NCI-H2029 treated with DMSO at 0.1 percent for 48 hours (cell line): ENCODE data around the gene DNAH11.

ENCODE experiments used
- DNase-seq: peaks from one replicate; lab custom pipeline; 2025; lab: John Stamatoyannopoulos, UW

Gene DNAH11

GRCh38 chr7:21934808-21935207 is 392.0 kb downstream of the DNAH11 start:
- DNase-seq: no peak

GRCh38 chr7:21938463-21938862 is 395.6 kb downstream of the DNAH11 start:
- DNase-seq: no peak

DNA sequence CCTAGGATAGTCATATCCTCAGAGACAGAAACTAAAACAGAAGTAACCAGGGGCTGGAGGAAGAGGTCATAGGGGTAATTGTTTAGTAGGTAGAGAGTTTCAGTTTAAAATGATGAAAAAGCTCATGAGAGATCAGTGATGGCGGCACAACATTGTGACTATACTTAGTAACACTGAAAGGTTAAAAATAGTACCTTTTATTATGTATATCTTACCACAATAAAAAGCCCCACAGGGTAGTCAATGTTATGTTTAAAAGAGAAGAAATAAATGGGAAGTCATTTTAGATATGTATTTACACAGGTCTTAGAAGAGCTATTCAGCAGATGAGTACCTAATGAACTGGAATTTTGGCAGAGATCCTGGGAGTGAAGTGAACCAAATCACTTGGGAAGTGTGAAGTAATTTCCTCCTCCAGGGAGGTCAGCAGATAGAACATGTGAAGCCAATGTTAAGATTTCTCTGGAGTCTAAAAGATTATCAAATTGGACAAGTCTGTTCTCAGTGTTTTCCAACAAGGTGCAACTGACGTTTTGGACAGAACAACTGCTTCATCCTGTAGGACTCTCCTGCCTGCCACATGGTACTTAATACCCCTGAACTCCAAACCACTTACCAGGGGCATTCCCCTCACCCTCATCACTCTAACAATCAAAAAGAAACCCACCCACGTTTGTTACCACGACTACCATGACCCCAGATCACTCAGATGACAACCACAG is 396.5 kb downstream of the DNAH11 start:
- DNase-seq: peak; percentile 89

DNA sequence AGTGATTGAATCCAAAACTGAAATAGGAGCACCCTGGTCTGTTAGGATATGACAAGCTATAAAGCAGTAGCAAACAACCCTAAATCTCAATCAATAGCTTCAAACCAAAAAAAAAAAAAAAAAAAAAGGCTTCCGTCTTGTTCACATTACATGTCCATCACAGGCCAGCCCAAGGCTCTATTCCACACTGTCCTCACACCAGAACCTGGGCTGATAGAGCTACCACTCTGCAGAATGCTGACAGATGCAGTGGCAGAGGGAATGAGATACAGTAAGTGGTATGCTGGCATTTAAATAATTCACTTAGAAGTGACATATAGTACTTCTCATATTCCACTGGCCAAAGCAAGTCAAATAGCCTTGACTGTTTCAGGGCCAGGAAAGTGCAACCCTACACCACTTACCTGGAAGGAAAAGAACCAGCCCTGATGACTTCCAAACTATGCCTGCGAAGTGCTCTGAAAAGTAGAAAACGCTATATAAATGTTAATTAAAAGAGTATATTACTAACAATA is 397.1 kb downstream of the DNAH11 start:
- DNase-seq: no peak

- DNase-seq: no peak
These were observed 398.8 kb downstream of the DNAH11 start for GRCh38 chr7:21941611-21942141.

DNA sequence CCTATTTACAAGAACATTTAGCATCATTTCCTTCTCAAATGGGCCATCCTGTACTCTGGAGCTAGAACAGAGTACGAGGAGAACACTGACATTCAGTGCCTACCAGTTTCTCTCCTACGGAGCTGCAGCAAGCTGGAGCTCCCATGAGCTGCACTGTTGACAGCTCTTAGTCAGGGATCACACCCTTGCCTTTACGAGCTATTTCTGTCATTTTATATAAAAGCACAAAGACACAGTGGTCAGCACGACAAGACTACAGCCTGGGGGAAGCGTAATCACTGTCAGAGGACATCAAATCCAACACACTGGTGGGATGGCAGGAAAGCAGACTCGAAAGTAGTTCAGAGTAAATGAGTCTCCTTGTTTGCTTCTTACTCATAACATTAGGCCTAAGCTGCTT is 400.1 kb downstream of the DNAH11 start:
- DNase-seq: no peak

DNA sequence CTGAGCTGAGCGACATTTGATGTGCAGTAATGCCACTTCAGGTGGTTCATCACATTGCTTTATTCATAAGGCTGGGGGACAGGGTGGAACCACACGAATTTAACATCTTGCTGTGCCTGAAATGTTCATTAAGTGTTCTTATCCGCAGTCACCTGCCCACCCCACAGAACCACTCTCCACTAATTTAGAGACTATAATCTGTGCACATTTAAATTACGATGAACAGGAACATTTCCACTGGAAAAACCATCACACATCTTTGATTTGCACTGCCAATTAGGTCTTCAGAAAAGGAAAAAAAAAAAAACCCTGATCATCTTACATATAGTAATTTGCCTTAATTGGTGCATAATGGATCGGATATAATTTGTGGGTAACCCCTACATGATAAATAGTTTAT is 400.6 kb downstream of the DNAH11 start:
- DNase-seq: no peak

DNA sequence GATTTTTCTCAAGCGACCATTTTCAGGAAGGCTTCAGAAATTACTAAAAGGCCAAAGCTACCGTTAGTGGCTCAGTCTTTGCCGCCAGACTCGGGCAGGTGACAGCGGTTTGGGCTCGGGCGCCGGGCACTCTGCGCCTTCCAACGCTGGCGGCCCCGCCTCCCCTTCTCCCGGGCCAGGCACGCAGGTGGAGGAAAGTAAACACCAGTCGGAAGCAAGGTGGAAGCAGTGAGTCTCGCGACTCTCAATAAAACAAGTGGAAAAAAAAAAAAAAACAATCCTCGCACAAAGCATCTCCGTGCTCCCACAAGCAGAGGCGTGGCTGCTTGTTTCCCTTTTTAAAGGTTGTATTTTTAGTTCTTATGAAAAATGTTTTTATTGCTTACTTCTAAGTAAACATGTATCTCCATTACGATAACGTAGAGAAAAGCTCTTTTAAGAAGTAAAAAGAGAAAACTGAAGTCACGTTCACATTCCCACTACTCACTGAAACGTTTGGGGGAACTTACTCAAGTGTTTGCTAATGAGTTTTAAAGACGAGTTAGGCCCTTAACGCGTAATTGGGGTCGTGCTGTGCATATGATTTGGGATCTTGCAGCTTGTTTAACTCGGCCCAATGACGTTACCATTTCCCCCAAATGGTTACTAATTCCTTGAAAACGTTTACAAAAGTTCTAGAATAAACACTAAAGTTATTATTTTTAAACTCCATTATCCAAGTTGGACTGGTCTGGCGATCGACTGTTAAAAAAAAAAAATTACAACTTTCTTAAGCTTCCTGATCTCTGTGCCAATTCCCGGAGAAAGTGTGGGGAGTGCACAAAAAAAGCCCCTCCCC is 402.0 kb downstream of the DNAH11 start:
- DNase-seq: peak; percentile 42

GRCh38 chr7:21945454-21946221 is 402.8 kb downstream of the DNAH11 start, which contains the start of gene CDCA7L:
Gene CDCA7L (minus strand): TSS chr7:21945899. CDS start chr7:21945804, 95 bp downstream.
- peak; percentile 28 for DNase-seq

DNA sequence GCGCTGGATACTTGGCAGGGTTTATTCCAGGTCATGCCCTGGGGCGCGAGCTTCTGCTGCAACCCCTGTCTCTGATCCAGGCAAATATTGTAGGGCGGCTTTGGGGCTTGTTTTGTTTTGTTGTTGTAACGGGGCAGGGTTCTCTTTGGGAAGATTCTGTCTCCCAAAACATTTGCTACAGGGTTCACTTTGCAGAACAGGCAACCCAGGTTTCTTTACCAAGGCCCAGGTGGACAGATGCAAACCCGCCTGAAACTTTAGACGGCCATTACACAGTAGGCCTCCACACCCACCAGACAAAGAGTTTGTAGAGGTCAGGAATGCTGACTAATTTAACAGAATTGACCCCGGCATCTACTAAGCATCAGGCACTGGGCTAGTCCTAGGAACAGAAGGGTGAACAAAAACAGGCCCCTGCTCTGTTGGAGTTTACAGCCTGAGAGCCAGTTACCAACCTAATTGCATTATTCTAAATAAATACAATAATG is 403.4 kb downstream of the DNAH11 start:
- DNase-seq: no peak

DNA sequence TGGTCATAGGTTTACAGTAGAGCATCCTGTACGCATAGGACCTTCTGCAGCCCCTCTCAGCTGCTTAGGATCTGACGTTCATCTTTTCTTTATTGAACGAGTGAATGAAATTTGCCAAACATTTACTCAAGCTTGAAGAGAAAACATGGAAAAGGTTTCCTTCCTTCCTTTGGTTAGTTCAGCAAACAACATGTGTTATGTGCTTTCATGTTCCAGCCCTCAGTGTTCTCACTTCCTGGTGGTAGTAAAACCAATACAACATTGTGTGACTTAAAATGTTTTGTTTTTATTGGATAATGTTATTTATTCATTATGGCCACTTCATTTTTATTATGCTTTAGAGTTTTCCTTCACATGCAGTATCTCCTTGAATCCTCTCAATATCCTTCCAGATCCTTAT is 404.2 kb downstream of the DNAH11 start:
- peak; percentile 27 for DNase-seq

DNA sequence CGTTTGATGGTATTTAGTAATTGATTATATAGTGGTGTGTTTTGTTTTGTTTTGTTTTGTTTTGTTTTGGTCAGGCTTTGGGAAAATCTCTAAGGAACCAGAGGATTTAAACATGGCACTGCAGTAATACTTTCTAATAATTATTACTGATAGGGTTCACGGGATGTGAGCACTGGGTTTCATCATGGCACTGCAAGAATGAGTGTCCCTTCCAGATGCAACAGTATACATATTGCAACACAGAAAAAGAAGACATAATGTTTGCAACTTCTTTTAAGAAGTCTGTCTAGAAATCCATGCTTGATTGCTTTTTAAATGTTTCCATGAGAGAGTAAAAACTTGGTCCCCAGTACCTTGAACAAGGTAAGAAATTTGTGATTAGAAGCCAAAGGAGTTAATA is 405.1 kb downstream of the DNAH11 start:
- DNase-seq: no peak

DNA sequence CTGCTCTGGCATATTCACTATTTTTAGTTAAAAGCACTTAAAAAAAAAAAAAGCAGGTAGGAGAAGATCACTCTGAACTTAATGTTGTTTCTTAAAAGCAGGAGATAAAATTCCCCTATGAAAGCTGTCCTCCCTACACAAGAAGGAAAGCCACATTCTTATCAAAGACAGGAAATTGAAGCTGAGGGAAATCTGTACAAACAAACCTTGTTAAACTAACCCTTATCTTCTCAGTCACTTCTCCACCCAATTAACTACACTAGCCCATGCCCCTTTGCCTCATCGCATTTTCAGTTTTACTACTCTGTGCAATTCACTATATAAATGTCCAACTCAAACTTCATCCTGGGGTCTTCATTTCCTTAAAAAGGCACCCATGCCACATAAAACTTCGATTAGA is 405.5 kb downstream of the DNAH11 start:
- DNase-seq: no peak

DNA sequence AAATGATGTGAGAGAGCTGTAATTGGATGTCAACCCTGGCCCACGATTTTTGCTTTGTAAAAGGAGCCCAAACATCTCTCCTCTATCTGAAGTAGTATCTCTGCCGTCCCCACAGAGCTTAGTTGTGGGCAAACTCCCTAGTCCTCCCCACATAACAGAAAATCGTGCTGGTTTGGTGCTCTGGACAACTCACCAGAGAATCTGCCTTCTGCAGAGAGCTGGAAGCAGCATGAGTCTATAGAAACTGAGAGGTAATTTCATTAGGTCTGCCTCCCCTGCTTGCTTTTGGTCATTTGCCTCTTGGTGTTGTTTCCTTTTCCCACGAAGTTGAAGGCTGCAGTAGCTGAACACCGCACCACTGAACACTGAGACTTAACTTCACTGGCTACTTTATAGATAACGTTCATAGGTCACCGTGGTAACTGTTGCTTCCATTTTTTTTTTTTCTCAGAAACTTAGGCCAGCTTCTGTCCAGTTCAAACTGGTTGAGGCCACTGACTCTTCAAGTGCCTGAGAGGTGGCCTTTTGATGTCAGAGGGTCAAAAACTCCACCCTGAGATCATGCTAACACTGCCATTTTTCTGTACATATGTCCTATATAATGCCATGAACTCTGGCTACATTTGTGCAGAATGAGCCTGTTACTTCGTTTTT is 406.2 kb downstream of the DNAH11 start:
- no peak for DNase-seq
